ENCODE results near the gene L1CAM. TPM values are rescaled to one million over a fixed set of nuclear protein-coding genes. Genes with fewer than 3 reads are reported as not detected.

Gene L1CAM
- 295 TPM for polyA plus RNA-seq (2012; ENCODE audit: insufficient read length, low read depth)

GRCh38 chrX:153885968-153886903 is at the start of gene L1CAM:
Gene L1CAM, minus strand, starts transcription at chrX:153886173. Its CDS starts 10,337 bp downstream, at chrX:153875836.
- TF ChIP-seq SIN3A (IDR thresholded peaks at IDR 0.05; ENCODE audit: borderline replicate concordance, insufficient read depth, low read length) (no peak), TAF1 (IDR thresholded peaks at IDR 0.05; ENCODE audit: borderline replicate concordance, insufficient read depth, low read length) (no peak), POLR2AphosphoS5 (IDR thresholded peaks at IDR 0.05; ENCODE audit: low read depth, low read length) (no peak), FOXP2 (optimal IDR thresholded peaks at IDR 0.05; ENCODE audit: borderline replicate concordance, extremely low read depth, extremely low read length, insufficient read depth) (no peak), REST (IDR thresholded peaks at IDR 0.05; ENCODE audit: insufficient read depth in 1 of 2, low read depth in 2 of 2, low read length in 2 of 2) (no peak)

GRCh38 chrX:153935326-153935851 is 49.4 kb upstream of the L1CAM start:
- no peak for TF ChIP-seq REST (IDR thresholded peaks at IDR 0.05; ENCODE audit: insufficient read depth in 1 of 2, low read depth in 2 of 2, low read length in 2 of 2)
- TF ChIP-seq FOXP2 (optimal IDR thresholded peaks at IDR 0.05; ENCODE audit: borderline replicate concordance, extremely low read depth, extremely low read length, insufficient read depth): no peak
- TF ChIP-seq TAF1 (IDR thresholded peaks at IDR 0.05; ENCODE audit: borderline replicate concordance, insufficient read depth, low read length): no peak
- no peak for TF ChIP-seq POLR2AphosphoS5 (IDR thresholded peaks at IDR 0.05; ENCODE audit: low read depth, low read length)
- no peak for TF ChIP-seq SIN3A (IDR thresholded peaks at IDR 0.05; ENCODE audit: borderline replicate concordance, insufficient read depth, low read length)

GRCh38 chrX:153934762-153935325 is 48.9 kb upstream of the L1CAM start, which contains the start of gene NAA10:
Gene NAA10, minus strand, starts transcription at chrX:153935037. Its CDS starts 133 bp downstream, at chrX:153934904.
- TF ChIP-seq REST (IDR thresholded peaks at IDR 0.05; ENCODE audit: insufficient read depth in 1 of 2, low read depth in 2 of 2, low read length in 2 of 2): no peak
- TF ChIP-seq TAF1 (IDR thresholded peaks at IDR 0.05; ENCODE audit: borderline replicate concordance, insufficient read depth, low read length): no peak
- TF ChIP-seq FOXP2 (optimal IDR thresholded peaks at IDR 0.05; ENCODE audit: borderline replicate concordance, extremely low read depth, extremely low read length, insufficient read depth): no peak

- TF ChIP-seq POLR2AphosphoS5 (IDR thresholded peaks at IDR 0.05; ENCODE audit: low read depth, low read length) (no peak), REST (IDR thresholded peaks at IDR 0.05; ENCODE audit: insufficient read depth in 1 of 2, low read depth in 2 of 2, low read length in 2 of 2) (no peak), SIN3A (IDR thresholded peaks at IDR 0.05; ENCODE audit: borderline replicate concordance, insufficient read depth, low read length) (no peak), FOXP2 (optimal IDR thresholded peaks at IDR 0.05; ENCODE audit: borderline replicate concordance, extremely low read depth, extremely low read length, insufficient read depth) (no peak), TAF1 (IDR thresholded peaks at IDR 0.05; ENCODE audit: borderline replicate concordance, insufficient read depth, low read length) (no peak)
Measured at GRCh38 chrX:153934148-153934761, 48.3 kb upstream of the L1CAM start.
